Body of pancreas (tissue), 4 donors: ENCODE measurements around the gene PRKAG2.

Experiments used
- POLR2A ChIP-seq, 3 donors: fragments of 450-650 bp; IDR thresholded peaks; one replicate each; pipeline ENCODE4 v1.6.1; 2016; ENCODE audit warnings: antibody characterized with exemption in 3 of 3, mild to moderate bottlenecking in 2 of 3
- TF ChIP-seq, protein P1 (sequence below), 7 experiments: fragments of 450-650 bp in 4 of 7; fragments of 200-600 bp in 3 of 7; sonication (generic) in 3 of 7; IDR thresholded peaks; one replicate each; pipeline ENCODE4 v1.5.1; 2016 to 2019; ENCODE audit warnings: antibody characterized with exemption in 7 of 7

DNA sequence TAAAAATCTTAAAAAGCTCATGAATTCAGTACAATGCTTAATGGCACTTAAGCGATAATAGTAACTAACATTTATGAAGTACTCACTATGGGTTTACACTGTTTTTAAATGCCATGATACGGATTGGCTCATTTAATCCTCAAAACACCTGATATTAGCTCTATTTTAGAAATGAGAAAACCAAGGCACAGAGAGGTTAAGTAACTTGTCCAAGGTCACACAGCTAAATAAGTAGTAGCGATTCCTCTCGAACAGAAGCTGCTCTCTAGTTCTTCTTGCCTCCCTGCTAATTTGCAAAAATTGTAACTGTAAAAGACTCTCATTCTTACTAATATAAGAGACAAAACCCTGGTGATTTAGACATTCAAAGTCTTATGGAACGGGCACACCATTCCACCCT, 246.6 kb downstream of the PRKAG2 start:
- TF ChIP-seq, protein P1, sequence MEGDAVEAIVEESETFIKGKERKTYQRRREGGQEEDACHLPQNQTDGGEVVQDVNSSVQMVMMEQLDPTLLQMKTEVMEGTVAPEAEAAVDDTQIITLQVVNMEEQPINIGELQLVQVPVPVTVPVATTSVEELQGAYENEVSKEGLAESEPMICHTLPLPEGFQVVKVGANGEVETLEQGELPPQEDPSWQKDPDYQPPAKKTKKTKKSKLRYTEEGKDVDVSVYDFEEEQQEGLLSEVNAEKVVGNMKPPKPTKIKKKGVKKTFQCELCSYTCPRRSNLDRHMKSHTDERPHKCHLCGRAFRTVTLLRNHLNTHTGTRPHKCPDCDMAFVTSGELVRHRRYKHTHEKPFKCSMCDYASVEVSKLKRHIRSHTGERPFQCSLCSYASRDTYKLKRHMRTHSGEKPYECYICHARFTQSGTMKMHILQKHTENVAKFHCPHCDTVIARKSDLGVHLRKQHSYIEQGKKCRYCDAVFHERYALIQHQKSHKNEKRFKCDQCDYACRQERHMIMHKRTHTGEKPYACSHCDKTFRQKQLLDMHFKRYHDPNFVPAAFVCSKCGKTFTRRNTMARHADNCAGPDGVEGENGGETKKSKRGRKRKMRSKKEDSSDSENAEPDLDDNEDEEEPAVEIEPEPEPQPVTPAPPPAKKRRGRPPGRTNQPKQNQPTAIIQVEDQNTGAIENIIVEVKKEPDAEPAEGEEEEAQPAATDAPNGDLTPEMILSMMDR (IDR thresholded peaks at IDR 0.05), result no peak
- TF ChIP-seq POLR2A (IDR thresholded peaks at IDR 0.05), result no peak
